Measurements from ENCODE around the gene MITF. TPM values are rescaled to one million over a fixed set of nuclear protein-coding genes. Genes with fewer than 3 reads are reported as not detected.

MITF gene
- total RNA-seq, 1 donor from 2014 or later = 6.0 TPM

GRCh38 chr3:69871251-69871650 lies 132.0 kb downstream of the MITF start:
- H3K4me2 ChIP-seq (ENCODE audit: low read length) = no peak overlapping the region
- Mint-ChIP-seq H3K4me3 (ENCODE audit: unreplicated experiment) (no peak overlapping the region), H3K4me1 (ENCODE audit: low read depth, unreplicated experiment) (peaks cover 22% of the 10 kb centered on the region), H3K9me3 (ENCODE audit: unreplicated experiment) (peaks cover 2% of the 10 kb centered on the region), H3K27me3 (ENCODE audit: low read depth, unreplicated experiment) (no peaks in the 10 kb centered on the region), H3K36me3 (ENCODE audit: low read depth, unreplicated experiment) (no peaks in the 10 kb centered on the region), H3K27ac (ENCODE audit: unreplicated experiment) (peak overlapping the region; percentile 26)
- H3K4me1 ChIP-seq (ENCODE audit: insufficient read depth, low read length) = peaks cover 12% of the 10 kb centered on the region
- no peaks in the 10 kb centered on the region for H3K27me3 ChIP-seq (ENCODE audit: insufficient read depth, low read length)
- TF ChIP-seq EZH2 (IDR thresholded peaks at IDR 0.05; ENCODE audit: insufficient read depth, low read length) (no peak), CTCF (IDR thresholded peaks at IDR 0.05; ENCODE audit: insufficient read depth, low read depth, low read length) (no peak)
- FAIRE-seq (no peak), DNase-seq (ENCODE audit: low read depth) (no peak)
- H3K9me3 ChIP-seq (ENCODE audit: insufficient read depth, low read depth, low read length) = no peaks in the 10 kb centered on the region
- no peak overlapping the region for H3K9ac ChIP-seq (ENCODE audit: low read length)
- H3K27ac ChIP-seq (ENCODE audit: low read depth, low read length) = no peak overlapping the region
- H2AFZ ChIP-seq (ENCODE audit: low read depth, low read length) = no peak overlapping the region
- H3K4me3 ChIP-seq (ENCODE audit: insufficient read depth, low read depth, low read length) = no peak overlapping the region
- no peaks in the 10 kb centered on the region for H3K36me3 ChIP-seq (ENCODE audit: insufficient read depth, low read length)
- no peaks in the 10 kb centered on the region for H3K79me2 ChIP-seq (ENCODE audit: insufficient read depth, low read length)
- H4K20me1 ChIP-seq (ENCODE audit: insufficient read depth, low read length) = no peaks in the 10 kb centered on the region

GRCh38 chr3:69871868-69872267 lies 132.6 kb downstream of the MITF start:
- FAIRE-seq = no peak
- no peak overlapping the region for H3K27ac ChIP-seq (ENCODE audit: low read depth, low read length)
- peaks cover 6% of the 10 kb centered on the region for H3K4me1 ChIP-seq (ENCODE audit: insufficient read depth, low read length)
- H3K9me3 Mint-ChIP-seq (ENCODE audit: unreplicated experiment) = peaks cover 2% of the 10 kb centered on the region
- peaks cover 19% of the 10 kb centered on the region for H3K4me1 Mint-ChIP-seq (ENCODE audit: low read depth, unreplicated experiment)
- no peak overlapping the region for H3K4me3 Mint-ChIP-seq (ENCODE audit: unreplicated experiment)
- H3K27me3 ChIP-seq (ENCODE audit: insufficient read depth, low read length) = no peaks in the 10 kb centered on the region
- no peaks in the 10 kb centered on the region for H3K79me2 ChIP-seq (ENCODE audit: insufficient read depth, low read length)
- no peak overlapping the region for H3K4me2 ChIP-seq (ENCODE audit: low read length)
- no peak overlapping the region for H3K9ac ChIP-seq (ENCODE audit: low read length)
- H3K27me3 Mint-ChIP-seq (ENCODE audit: low read depth, unreplicated experiment) = no peaks in the 10 kb centered on the region
- no peaks in the 10 kb centered on the region for H3K36me3 ChIP-seq (ENCODE audit: insufficient read depth, low read length)
- no peak for TF ChIP-seq CTCF (IDR thresholded peaks at IDR 0.05; ENCODE audit: insufficient read depth, low read depth, low read length)
- no peak for TF ChIP-seq EZH2 (IDR thresholded peaks at IDR 0.05; ENCODE audit: insufficient read depth, low read length)
- no peak overlapping the region for H3K27ac Mint-ChIP-seq (ENCODE audit: unreplicated experiment)
- no peaks in the 10 kb centered on the region for H3K36me3 Mint-ChIP-seq (ENCODE audit: low read depth, unreplicated experiment)
- no peak overlapping the region for H3K4me3 ChIP-seq (ENCODE audit: insufficient read depth, low read depth, low read length)
- no peak overlapping the region for H2AFZ ChIP-seq (ENCODE audit: low read depth, low read length)
- H4K20me1 ChIP-seq (ENCODE audit: insufficient read depth, low read length) = no peaks in the 10 kb centered on the region
- H3K9me3 ChIP-seq (ENCODE audit: insufficient read depth, low read depth, low read length) = no peaks in the 10 kb centered on the region
- no peak for DNase-seq (ENCODE audit: low read depth)

GRCh38 chr3:69872783-69873378 lies 133.6 kb downstream of the MITF start:
- no peaks in the 10 kb centered on the region for H3K36me3 Mint-ChIP-seq (ENCODE audit: low read depth, unreplicated experiment)
- Histone ChIP-seq H3K36me3 (ENCODE audit: insufficient read depth, low read length) (no peaks in the 10 kb centered on the region), H3K4me1 (ENCODE audit: insufficient read depth, low read length) (no peaks in the 10 kb centered on the region), H4K20me1 (ENCODE audit: insufficient read depth, low read length) (no peaks in the 10 kb centered on the region), H2AFZ (ENCODE audit: low read depth, low read length) (no peak overlapping the region), H3K9ac (ENCODE audit: low read length) (no peak overlapping the region), H3K4me2 (ENCODE audit: low read length) (peak overlapping the region; percentile 27), H3K79me2 (ENCODE audit: insufficient read depth, low read length) (no peaks in the 10 kb centered on the region), H3K9me3 (ENCODE audit: insufficient read depth, low read depth, low read length) (no peaks in the 10 kb centered on the region), H3K27me3 (ENCODE audit: insufficient read depth, low read length) (no peaks in the 10 kb centered on the region), H3K4me3 (ENCODE audit: insufficient read depth, low read depth, low read length) (no peak overlapping the region), H3K27ac (ENCODE audit: low read depth, low read length) (no peak overlapping the region)
- TF ChIP-seq CTCF (IDR thresholded peaks at IDR 0.05; ENCODE audit: insufficient read depth, low read depth, low read length) = no peak
- no peak for TF ChIP-seq EZH2 (IDR thresholded peaks at IDR 0.05; ENCODE audit: insufficient read depth, low read length)
- H3K4me3 Mint-ChIP-seq (ENCODE audit: unreplicated experiment) = no peak overlapping the region
- DNase-seq (ENCODE audit: low read depth) (peak; percentile 37), FAIRE-seq (no peak)
- H3K9me3 Mint-ChIP-seq (ENCODE audit: unreplicated experiment) = peaks cover 2% of the 10 kb centered on the region
- no peak overlapping the region for H3K27ac Mint-ChIP-seq (ENCODE audit: unreplicated experiment)
- H3K4me1 Mint-ChIP-seq (ENCODE audit: low read depth, unreplicated experiment) = peaks cover 15% of the 10 kb centered on the region
- no peaks in the 10 kb centered on the region for H3K27me3 Mint-ChIP-seq (ENCODE audit: low read depth, unreplicated experiment)
